ENCODE measurements around the gene DIAPH3.

DIAPH3 gene

GRCh38 chr13:59690857-59691500 is 472.7 kb downstream of the DIAPH3 start:
- in situ Hi-C loops (cut with MboI; ENCODE audit: low sequenced_read_pairs, unreplicated experiment), result loop anchor here (25.0 kb wide), 1 partner anchor 746 kb away; no protein-coding TSS in a partner anchor
- TF ChIP-seq CTCF (IDR thresholded peaks at IDR 0.05; ENCODE audit: borderline replicate concordance, control extremely low read depth, extremely low read depth, insufficient read depth, missing control alignments), result no peak
- DNase-seq (ENCODE audit: low spot score), result no peak

GRCh38 chr13:59689057-59689456 is 474.7 kb downstream of the DIAPH3 start:
- no peak for DNase-seq (ENCODE audit: low spot score)
- no peak for TF ChIP-seq CTCF (IDR thresholded peaks at IDR 0.05; ENCODE audit: borderline replicate concordance, control extremely low read depth, extremely low read depth, insufficient read depth, missing control alignments)
- in situ Hi-C loops (cut with MboI; ENCODE audit: low sequenced_read_pairs, unreplicated experiment), result loop anchor here (10.0 to 25.0 kb wide), 2 partner anchors 646 to 748 kb away; no protein-coding TSS in a partner anchor

GRCh38 chr13:59686798-59687394 is 476.8 kb downstream of the DIAPH3 start:
- in situ Hi-C loops (cut with MboI; ENCODE audit: low sequenced_read_pairs, unreplicated experiment), result loop anchor here (10.0 to 25.0 kb wide), 2 partner anchors 648 to 750 kb away; no protein-coding TSS in a partner anchor
- no peak for DNase-seq (ENCODE audit: low spot score)
- TF ChIP-seq CTCF (IDR thresholded peaks at IDR 0.05; ENCODE audit: borderline replicate concordance, control extremely low read depth, extremely low read depth, insufficient read depth, missing control alignments), result no peak

- no peak for TF ChIP-seq CTCF (IDR thresholded peaks at IDR 0.05; ENCODE audit: borderline replicate concordance, control extremely low read depth, extremely low read depth, insufficient read depth, missing control alignments)
- in situ Hi-C loops (cut with MboI; ENCODE audit: low sequenced_read_pairs, unreplicated experiment), result loop anchor here (10.0 to 25.0 kb wide), 2 partner anchors 651 to 753 kb away; no protein-coding TSS in a partner anchor
- no peak for DNase-seq (ENCODE audit: low spot score)
Measured at GRCh38 chr13:59684105-59684504, 479.6 kb downstream of the DIAPH3 start.

- no peak for DNase-seq (ENCODE audit: low spot score)
- in situ Hi-C loops (cut with MboI; ENCODE audit: low sequenced_read_pairs, unreplicated experiment), result loop anchor here (10.0 to 25.0 kb wide), 2 partner anchors 653 to 756 kb away; no protein-coding TSS in a partner anchor
- TF ChIP-seq CTCF (IDR thresholded peaks at IDR 0.05; ENCODE audit: borderline replicate concordance, control extremely low read depth, extremely low read depth, insufficient read depth, missing control alignments), result no peak
Measured at GRCh38 chr13:59681636-59682311, 482.0 kb downstream of the DIAPH3 start.

GRCh38 chr13:59680429-59681024 is 483.2 kb downstream of the DIAPH3 start:
- peak; percentile 25 for DNase-seq (ENCODE audit: low spot score)
- no peak for TF ChIP-seq CTCF (IDR thresholded peaks at IDR 0.05; ENCODE audit: borderline replicate concordance, control extremely low read depth, extremely low read depth, insufficient read depth, missing control alignments)
- in situ Hi-C loops (cut with MboI; ENCODE audit: low sequenced_read_pairs, unreplicated experiment), result loop anchor here (10.0 to 25.0 kb wide), 2 partner anchors 654 to 757 kb away; no protein-coding TSS in a partner anchor

Data from GM13976 (cell line).